Sigmoid colon (tissue), 7 donors: ENCODE results near the gene DAGLA. TPM values are rescaled to one million over a fixed set of nuclear protein-coding genes. Genes with fewer than 3 reads are reported as not detected.

ENCODE experiments used
- DNase-seq: peaks from one replicate; pipeline ENCODE4 v3.0.0-alpha.2; 2019
- H3K27ac ChIP-seq, 4 donors: fragments of 200-600 bp; sonication (generic); one replicate each; pipeline ENCODE4 v1.5.1; 2016 to 2019; ENCODE audit warnings: mild to moderate bottlenecking in 1 of 4
- H3K27me3 ChIP-seq, 3 donors: fragments of 200-600 bp; sonication (generic); one replicate each; pipeline ENCODE4 v1.5.1; 2019; ENCODE audit warnings: mild to moderate bottlenecking in 1 of 3
- H3K36me3 ChIP-seq, 4 donors: fragments of 200-600 bp; sonication (generic); one replicate each; pipeline ENCODE4 v1.5.1; 2016 to 2019
- H3K4me1 ChIP-seq, 4 donors: fragments of 200-600 bp; sonication (generic); one replicate each; pipeline ENCODE4 v1.5.1; 2017 to 2019
- H3K4me3 ChIP-seq, 4 donors: fragments of 200-600 bp; sonication (generic); one replicate each; pipeline ENCODE4 v1.5.1; 2017 to 2019; ENCODE audit warnings: mild to moderate bottlenecking in 2 of 4, moderate library complexity in 1 of 4
- H3K9me3 ChIP-seq, 4 donors: fragments of 200-600 bp in 3 of 4; sonication (generic) in 3 of 4; one replicate each; pipeline versions ENCODE4 v1.5.1 to v1.6.1; 2013 to 2019
- EP300 ChIP-seq, 4 donors: sonication (generic); formaldehyde crosslinking; IDR thresholded peaks; one replicate each; pipeline ENCODE4 v1.6.1; 2017; ENCODE audit warnings: antibody characterized with exemption in 4 of 4
- POLR2A ChIP-seq, 2 donors: fragments of 450-650 bp; IDR thresholded peaks; one replicate each; pipeline ENCODE4 v1.6.1; 2016; ENCODE audit warnings: antibody characterized with exemption in 2 of 2, mild to moderate bottlenecking in 2 of 2, moderate library complexity in 2 of 2
- POLR2AphosphoS5 ChIP-seq, 4 donors: sonication (generic); formaldehyde crosslinking; IDR thresholded peaks; one replicate each; pipeline ENCODE4 v1.6.1; 2017; ENCODE audit warnings: antibody characterized with exemption in 4 of 4
- WGBS, 2 donors: extraction: QIAGEN DNeasy Blood & Tissue Kit; methylation state at CpG; one replicate each; pipeline ENCODE4 v1.1.7; 2013; 5-methylcytosine and 5-hydroxymethylcytosine counted together
- intact Hi-C: fragments of 100-400 bp; cut with DNase I; formaldehyde crosslinking; loops from one replicate; pipeline ENCODE4 v1.15.1; 2023
- polyA plus RNA-seq, 3 donors: library from polyadenylated mRNA; stranded (reverse); fragments of 200-250 nt; gene quantifications; one replicate each; pipeline ENCODE4 v1.2.3, GENCODE V29; 2013
- total RNA-seq, 4 donors: library from RNA; depleted of rRNA; stranded (reverse); fragments of >200 nt; gene quantifications; one replicate each; pipeline ENCODE4 v1.1.0, GENCODE V29; 2016
- TF ChIP-seq, protein P1 (sequence below), 4 experiments: fragments of 450-650 bp in 3 of 4; fragments of 200-600 bp in 1 of 4; IDR thresholded peaks; one replicate each; pipeline ENCODE4 v1.5.1; 2016 to 2019; ENCODE audit warnings: antibody characterized with exemption in 4 of 4, mild to moderate bottlenecking in 3 of 4, moderate library complexity in 2 of 4
- donor health status: healthy with polysubstance abuse.
- donor health status: Bipolar disorder and iron deficiency.
- donor health status: healthy.

Gene DAGLA
- total and polyA plus RNA-seq, 7 donors = 1.8 to 6.2 (median 2.1) TPM

DNA sequence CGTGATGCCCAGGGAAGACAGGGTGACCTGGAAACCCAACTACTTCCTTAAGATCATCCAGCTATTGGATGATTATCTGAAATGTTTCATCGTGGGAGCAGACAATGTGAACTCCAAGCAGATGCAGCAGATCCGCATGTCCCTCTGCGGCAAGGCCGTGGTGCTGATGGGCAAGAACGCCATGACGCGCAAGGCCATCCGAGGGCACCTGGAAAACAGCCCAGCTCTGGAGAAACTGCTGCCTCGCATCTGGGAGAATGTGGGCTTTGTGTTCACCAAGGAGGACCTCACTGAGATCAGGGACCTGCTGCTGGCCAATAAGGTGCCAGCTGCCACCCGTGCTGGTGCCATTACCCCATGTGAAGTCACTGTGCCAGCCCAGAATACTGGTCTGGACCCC is 43.5 kb upstream of the DAGLA start:
- intact Hi-C loops = loop anchor here (5.0 to 10.0 kb wide), 2 partner anchors 162 to 194 kb away; no protein-coding TSS in a partner anchor
- H3K4me1 ChIP-seq = peaks cover 0 to 4% (median 0%) of the 10 kb centered on the region in 4 donors
- H3K9me3 ChIP-seq = no peaks in the 10 kb centered on the region
- no peak for DNase-seq
- peaks cover 0 to 4% (median 3%) of the 10 kb centered on the region in 3 donors for H3K27me3 ChIP-seq
- H3K4me3 ChIP-seq = no peak overlapping the region
- H3K27ac ChIP-seq = no peak overlapping the region
- no peaks in the 10 kb centered on the region for H3K36me3 ChIP-seq
- WGBS, 2 donors = 84 to 91% methylated on average over 11 of the region's 11 CpGs
- TF ChIP-seq POLR2AphosphoS5 (IDR thresholded peaks at IDR 0.05) (no peak), POLR2A (IDR thresholded peaks at IDR 0.05) (no peak), EP300 (IDR thresholded peaks at IDR 0.05) (no peak)
- TF ChIP-seq, protein P1, sequence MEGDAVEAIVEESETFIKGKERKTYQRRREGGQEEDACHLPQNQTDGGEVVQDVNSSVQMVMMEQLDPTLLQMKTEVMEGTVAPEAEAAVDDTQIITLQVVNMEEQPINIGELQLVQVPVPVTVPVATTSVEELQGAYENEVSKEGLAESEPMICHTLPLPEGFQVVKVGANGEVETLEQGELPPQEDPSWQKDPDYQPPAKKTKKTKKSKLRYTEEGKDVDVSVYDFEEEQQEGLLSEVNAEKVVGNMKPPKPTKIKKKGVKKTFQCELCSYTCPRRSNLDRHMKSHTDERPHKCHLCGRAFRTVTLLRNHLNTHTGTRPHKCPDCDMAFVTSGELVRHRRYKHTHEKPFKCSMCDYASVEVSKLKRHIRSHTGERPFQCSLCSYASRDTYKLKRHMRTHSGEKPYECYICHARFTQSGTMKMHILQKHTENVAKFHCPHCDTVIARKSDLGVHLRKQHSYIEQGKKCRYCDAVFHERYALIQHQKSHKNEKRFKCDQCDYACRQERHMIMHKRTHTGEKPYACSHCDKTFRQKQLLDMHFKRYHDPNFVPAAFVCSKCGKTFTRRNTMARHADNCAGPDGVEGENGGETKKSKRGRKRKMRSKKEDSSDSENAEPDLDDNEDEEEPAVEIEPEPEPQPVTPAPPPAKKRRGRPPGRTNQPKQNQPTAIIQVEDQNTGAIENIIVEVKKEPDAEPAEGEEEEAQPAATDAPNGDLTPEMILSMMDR (IDR thresholded peaks at IDR 0.05) = no peak

DNA sequence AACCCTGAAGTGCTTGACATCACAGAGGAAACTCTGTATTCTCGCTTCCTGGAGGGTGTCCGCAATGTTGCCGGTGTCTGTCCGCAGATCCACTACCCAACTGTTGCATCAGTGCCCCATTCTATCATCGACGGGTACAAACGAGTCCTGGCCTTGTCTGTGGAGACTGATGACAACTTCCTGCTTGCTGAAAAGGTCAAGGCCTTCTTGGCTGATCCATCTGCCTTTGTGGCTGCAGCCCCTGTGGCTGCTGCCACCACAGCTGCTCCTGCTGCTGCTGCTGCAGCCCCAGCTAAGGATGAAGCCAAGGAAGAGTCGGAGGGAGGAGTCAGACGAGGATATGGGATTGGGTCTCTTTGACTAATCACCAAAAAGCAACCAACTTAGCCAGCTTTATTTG is 42.9 kb upstream of the DAGLA start:
- Histone ChIP-seq H3K4me1 (peaks cover 0 to 4% (median 0%) of the 10 kb centered on the region in 4 donors), H3K36me3 (no peaks in the 10 kb centered on the region), H3K27ac (no peak overlapping the region), H3K4me3 (no peak overlapping the region), H3K9me3 (no peaks in the 10 kb centered on the region), H3K27me3 (peaks cover 0 to 4% (median 3%) of the 10 kb centered on the region in 3 donors)
- intact Hi-C loops = loop anchor here (5.0 to 10.0 kb wide), 2 partner anchors 162 to 195 kb away; no protein-coding TSS in a partner anchor
- TF ChIP-seq, protein P1 (IDR thresholded peaks at IDR 0.05) = no peak
- TF ChIP-seq POLR2A (IDR thresholded peaks at IDR 0.05) (no peak), POLR2AphosphoS5 (IDR thresholded peaks at IDR 0.05) (no peak), EP300 (IDR thresholded peaks at IDR 0.05) (no peak)
- WGBS, 2 donors = 76 to 78% methylated on average over 9 of the region's 9 CpGs
- DNase-seq = no peak

DNA sequence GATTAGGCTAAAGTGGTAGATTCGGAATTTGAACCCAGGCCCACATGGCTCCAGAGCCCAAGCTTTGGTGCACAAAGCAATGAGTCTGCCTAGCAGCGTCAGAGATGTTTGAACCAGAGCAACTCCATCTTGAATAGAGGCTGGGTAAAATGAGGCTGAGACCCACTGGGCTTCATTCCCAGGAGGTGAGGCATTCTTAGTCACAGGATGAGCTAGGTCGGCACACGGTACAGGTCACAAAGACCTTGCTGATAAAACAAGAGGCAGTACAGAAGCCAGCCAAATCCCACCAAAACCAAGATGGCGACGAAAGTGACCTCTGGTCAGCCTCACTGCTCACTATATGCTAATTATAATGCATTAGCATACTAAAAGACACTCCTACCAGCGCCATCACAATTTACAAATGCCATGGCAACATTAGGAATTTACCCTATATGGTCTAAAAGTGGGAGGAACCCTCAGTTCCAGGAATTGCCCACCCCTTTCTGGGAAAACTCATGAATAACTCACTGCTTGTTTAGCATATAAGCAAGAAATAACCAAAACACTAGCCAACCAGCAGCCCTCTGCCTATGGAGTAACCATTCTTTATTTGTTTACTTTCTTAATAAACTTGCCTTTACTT is 40.3 kb upstream of the DAGLA start:
- intact Hi-C loops = loop anchor here (5.0 to 10.0 kb wide), 2 partner anchors 165 to 198 kb away; no protein-coding TSS in a partner anchor
- Histone ChIP-seq H3K4me3 (no peak overlapping the region), H3K27me3 (peaks cover 0 to 4% (median 3%) of the 10 kb centered on the region in 3 donors), H3K9me3 (no peaks in the 10 kb centered on the region), H3K36me3 (no peaks in the 10 kb centered on the region), H3K4me1 (peaks cover 0 to 4% (median 0%) of the 10 kb centered on the region in 4 donors), H3K27ac (no peak overlapping the region)
- 87 to 89% methylated on average over 7 of the region's 7 CpGs for WGBS, 2 donors
- TF ChIP-seq EP300 (IDR thresholded peaks at IDR 0.05) (no peak), POLR2A (IDR thresholded peaks at IDR 0.05) (no peak), POLR2AphosphoS5 (IDR thresholded peaks at IDR 0.05) (no peak)
- TF ChIP-seq, protein P1 (IDR thresholded peaks at IDR 0.05) = no peak
- DNase-seq = no peak

DNA sequence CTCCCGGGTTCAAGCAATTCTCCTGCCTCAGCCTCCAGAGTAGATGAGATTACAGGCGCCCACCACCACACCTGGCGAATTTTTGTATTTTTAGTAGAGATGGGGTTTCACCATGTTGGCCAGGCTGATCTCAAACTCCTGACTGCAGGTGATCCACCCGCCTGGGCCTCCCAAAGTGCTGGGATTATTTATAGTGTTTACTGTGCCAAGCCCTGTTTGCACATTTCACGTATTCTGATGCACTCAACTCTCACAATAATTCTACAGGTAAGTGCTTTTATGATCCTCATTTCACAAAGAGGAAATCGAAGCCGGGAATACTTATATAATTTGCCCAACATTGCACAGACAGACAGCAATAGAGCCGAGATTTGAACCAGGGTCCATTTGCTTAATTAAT is 38.0 kb upstream of the DAGLA start:
- Histone ChIP-seq H3K4me1 (peaks cover 0 to 4% (median 0%) of the 10 kb centered on the region in 4 donors), H3K27ac (no peak overlapping the region), H3K9me3 (no peaks in the 10 kb centered on the region), H3K4me3 (no peak overlapping the region), H3K36me3 (no peaks in the 10 kb centered on the region), H3K27me3 (peaks cover 0 to 5% (median 4%) of the 10 kb centered on the region in 3 donors)
- 30 to 71% methylated on average over 8 of the region's 8 CpGs for WGBS, 2 donors
- no peak for DNase-seq
- intact Hi-C loops = no loop called here
- no peak for TF ChIP-seq EP300 (IDR thresholded peaks at IDR 0.05)
- TF ChIP-seq, protein P1 (IDR thresholded peaks at IDR 0.05) = no peak
- TF ChIP-seq POLR2AphosphoS5 (IDR thresholded peaks at IDR 0.05) = no peak
- TF ChIP-seq POLR2A (IDR thresholded peaks at IDR 0.05) = no peak
